GM12878 (cell line): ENCODE measurements around the gene KCNH6.

Source experiments
- CBFB ChIP-seq: IDR thresholded peaks from 2 replicates; pipeline ENCODE4 v1.6.1; 2016; ENCODE audit warnings: antibody characterized with exemption, low read depth
- CHD2 ChIP-seq: IDR thresholded peaks from 2 replicates; pipeline ENCODE4 v1.6.1; 2011; ENCODE audit warnings: low read depth, low read length, improper control_type of control experiment, borderline replicate concordance
- CHD4 ChIP-seq: fragments of 200-600 bp; sonication (generic); IDR thresholded peaks from 2 replicates; pipeline ENCODE4 v1.6.1; 2016; ENCODE audit warnings: mild to moderate bottlenecking
- EZH2 ChIP-seq: IDR thresholded peaks from 2 replicates; pipeline ENCODE4 v1.6.1; 2012; ENCODE audit warnings: low read depth, mild to moderate bottlenecking, control low read depth, inconsistent platforms, low read length, borderline replicate concordance; ENCODE audit not compliant: control insufficient read depth
- JUND ChIP-seq: IDR thresholded peaks from 2 replicates; pipeline ENCODE4 v1.6.1; 2012; ENCODE audit warnings: low read depth, mild to moderate bottlenecking, low read length, improper control_type of control experiment, moderate library complexity
- POLR2A ChIP-seq: IDR thresholded peaks from 2 replicates; pipeline ENCODE4 v1.6.1; 2011; ENCODE audit warnings: low read depth, mild to moderate bottlenecking, low read length
- RCOR1 ChIP-seq: conservative IDR thresholded peaks from 2 replicates; pipeline ENCODE4 v1.6.1; 2012; ENCODE audit warnings: low read depth, low read length, improper control_type of control experiment
- SREBF2 ChIP-seq: IDR thresholded peaks from 2 replicates; pipeline ENCODE4 v1.6.1; 2012; ENCODE audit warnings: mild to moderate bottlenecking, low read length
- TAF1 ChIP-seq: IDR thresholded peaks from 2 replicates; pipeline ENCODE4 v1.6.1; 2011; ENCODE audit warnings: mild to moderate bottlenecking, low read depth, low read length, borderline replicate concordance
- TF ChIP-seq, protein P1 (sequence below), 3 experiments: IDR thresholded peaks in 2 of 3; conservative IDR thresholded peaks in 1 of 3; 2 replicates each; pipeline ENCODE4 v1.5.1; 2011; ENCODE audit warnings: low read depth in 3 of 3, low read length in 3 of 3, mild to moderate bottlenecking in 3 of 3, control low read depth in 2 of 3, moderate library complexity in 2 of 3, inconsistent platforms in 1 of 3, mixed read lengths in 1 of 3; ENCODE audit not compliant: control insufficient read depth in 2 of 3, insufficient read depth in 1 of 3; ENCODE audit errors: extremely low read depth in 1 of 3
- TF ChIP-seq, protein P2 (sequence below): fragments of 450-650 bp; IDR thresholded peaks from 2 replicates; pipeline ENCODE4 v1.6.1; 2017; ENCODE audit warnings: mild to moderate bottlenecking

DNA sequence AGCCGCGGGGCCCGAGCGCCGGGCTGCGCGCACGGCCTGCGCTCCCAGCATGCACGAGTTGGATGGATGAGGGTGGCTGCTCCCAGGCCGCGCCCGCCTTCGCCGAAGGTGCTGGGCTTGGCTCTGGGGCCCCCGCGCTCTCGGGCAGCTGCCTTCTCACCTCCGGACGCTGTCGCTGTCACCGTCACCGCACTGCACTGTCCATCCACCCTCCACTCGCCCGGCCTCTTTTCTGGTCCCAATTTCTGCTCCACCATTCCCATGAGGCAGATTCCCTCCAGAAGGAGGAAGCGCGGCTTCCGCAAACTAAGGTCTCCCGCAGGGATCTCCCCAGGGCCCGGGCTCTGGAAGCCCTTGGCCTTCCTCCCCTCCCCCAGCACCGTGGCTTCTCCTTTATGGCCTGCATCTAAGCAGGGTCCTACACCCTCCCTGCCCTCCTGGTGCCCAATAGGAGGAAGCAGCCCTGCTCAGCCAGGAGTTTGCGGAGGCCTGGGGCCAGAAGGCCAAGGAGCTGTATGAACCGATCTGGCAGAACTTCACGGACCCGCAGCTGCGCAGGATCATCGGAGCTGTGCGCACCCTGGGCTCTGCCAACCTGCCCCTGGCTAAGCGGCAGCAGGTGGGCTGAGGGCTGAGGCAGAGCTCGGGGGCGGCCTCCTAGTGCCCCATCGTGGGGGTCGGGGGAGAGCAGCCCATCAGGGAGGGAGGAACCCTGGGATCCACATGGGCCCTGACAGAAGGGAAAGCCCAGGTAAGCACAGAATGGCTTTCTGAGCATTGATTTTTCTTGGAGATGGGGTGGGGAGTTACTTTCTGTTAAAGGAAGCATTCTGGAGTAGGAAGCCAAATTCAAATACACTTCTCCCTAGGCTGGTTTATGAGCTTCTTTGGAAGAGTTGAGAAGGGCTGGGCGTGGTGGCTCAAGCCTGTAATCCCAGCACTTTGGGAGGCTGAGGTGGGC, 45.4 kb upstream of the KCNH6 start:
- TF ChIP-seq CBFB (no peak), TAF1 (no peak), CHD2 (no peak), RCOR1 (no peak), SREBF2 (no peak), JUND (no peak), CHD4 (no peak), POLR2A (no peak), EZH2 (no peak)
- TF ChIP-seq, protein P1, sequence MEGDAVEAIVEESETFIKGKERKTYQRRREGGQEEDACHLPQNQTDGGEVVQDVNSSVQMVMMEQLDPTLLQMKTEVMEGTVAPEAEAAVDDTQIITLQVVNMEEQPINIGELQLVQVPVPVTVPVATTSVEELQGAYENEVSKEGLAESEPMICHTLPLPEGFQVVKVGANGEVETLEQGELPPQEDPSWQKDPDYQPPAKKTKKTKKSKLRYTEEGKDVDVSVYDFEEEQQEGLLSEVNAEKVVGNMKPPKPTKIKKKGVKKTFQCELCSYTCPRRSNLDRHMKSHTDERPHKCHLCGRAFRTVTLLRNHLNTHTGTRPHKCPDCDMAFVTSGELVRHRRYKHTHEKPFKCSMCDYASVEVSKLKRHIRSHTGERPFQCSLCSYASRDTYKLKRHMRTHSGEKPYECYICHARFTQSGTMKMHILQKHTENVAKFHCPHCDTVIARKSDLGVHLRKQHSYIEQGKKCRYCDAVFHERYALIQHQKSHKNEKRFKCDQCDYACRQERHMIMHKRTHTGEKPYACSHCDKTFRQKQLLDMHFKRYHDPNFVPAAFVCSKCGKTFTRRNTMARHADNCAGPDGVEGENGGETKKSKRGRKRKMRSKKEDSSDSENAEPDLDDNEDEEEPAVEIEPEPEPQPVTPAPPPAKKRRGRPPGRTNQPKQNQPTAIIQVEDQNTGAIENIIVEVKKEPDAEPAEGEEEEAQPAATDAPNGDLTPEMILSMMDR (IDR thresholded peaks at IDR 0.05 in 2 of 3, conservative IDR thresholded peaks at IDR 0.05 in 1 of 3; ENCODE audit: control insufficient read depth in 2 of 3, extremely low read depth in 1 of 3, insufficient read depth in 1 of 3, low read depth in 3 of 3, low read length in 3 of 3): no peak
- TF ChIP-seq, protein P2, sequence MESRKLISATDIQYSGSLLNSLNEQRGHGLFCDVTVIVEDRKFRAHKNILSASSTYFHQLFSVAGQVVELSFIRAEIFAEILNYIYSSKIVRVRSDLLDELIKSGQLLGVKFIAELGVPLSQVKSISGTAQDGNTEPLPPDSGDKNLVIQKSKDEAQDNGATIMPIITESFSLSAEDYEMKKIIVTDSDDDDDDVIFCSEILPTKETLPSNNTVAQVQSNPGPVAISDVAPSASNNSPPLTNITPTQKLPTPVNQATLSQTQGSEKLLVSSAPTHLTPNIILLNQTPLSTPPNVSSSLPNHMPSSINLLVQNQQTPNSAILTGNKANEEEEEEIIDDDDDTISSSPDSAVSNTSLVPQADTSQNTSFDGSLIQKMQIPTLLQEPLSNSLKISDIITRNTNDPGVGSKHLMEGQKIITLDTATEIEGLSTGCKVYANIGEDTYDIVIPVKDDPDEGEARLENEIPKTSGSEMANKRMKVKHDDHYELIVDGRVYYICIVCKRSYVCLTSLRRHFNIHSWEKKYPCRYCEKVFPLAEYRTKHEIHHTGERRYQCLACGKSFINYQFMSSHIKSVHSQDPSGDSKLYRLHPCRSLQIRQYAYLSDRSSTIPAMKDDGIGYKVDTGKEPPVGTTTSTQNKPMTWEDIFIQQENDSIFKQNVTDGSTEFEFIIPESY: no peak
